GM23338 (cell line): Measurements from ENCODE around the gene HOXD4. TPM values are rescaled to one million over a fixed set of nuclear protein-coding genes. Genes with fewer than 3 reads are reported as not detected.
A peak's percentile ranks its signal among the peaks of the same experiment; 100 is the strongest.

Experiments used
- ATAC-seq: fragments of 200-7000 bp; cut with Tn5 transposase; 3 replicates; pipeline ENCODE4 v1.9.1; 2020
- DNase-seq: peaks from one replicate; pipeline ENCODE4 v3.0.0-alpha.2; 2015; ENCODE audit warnings: low spot score
- H2AFZ ChIP-seq: fragments of 200-600 bp; sonication (generic); 2 replicates; pipeline ENCODE4 v1.8.0; 2016; ENCODE audit warnings: antibody characterized with exemption, mild to moderate bottlenecking, moderate library complexity
- H3F3A ChIP-seq: fragments of 200-600 bp; sonication (generic); replicated peaks from 2 replicates; pipeline ENCODE4 v1.8.0; 2017; ENCODE audit warnings: antibody characterized with exemption, mixed run types, low read depth
- H3K27ac ChIP-seq: fragments of 200-600 bp; sonication (generic); 2 replicates; pipeline ENCODE4 v1.6.1; 2016; ENCODE audit warnings: low read depth
- H3K27me3 ChIP-seq: fragments of 200-600 bp; sonication (generic); 2 replicates; pipeline ENCODE4 v1.8.0; 2016; ENCODE audit warnings: mild to moderate bottlenecking, mixed run types, moderate library complexity; ENCODE audit not compliant: insufficient read depth
- H3K36me3 ChIP-seq: fragments of 200-600 bp; sonication (generic); 2 replicates; pipeline ENCODE4 v1.8.0; 2016; ENCODE audit warnings: mild to moderate bottlenecking; ENCODE audit not compliant: insufficient read depth
- H3K4me1 ChIP-seq: fragments of 200-600 bp; sonication (generic); 2 replicates; pipeline ENCODE4 v1.8.0; 2016; ENCODE audit warnings: mild to moderate bottlenecking, moderate library complexity; ENCODE audit not compliant: insufficient read depth
- H3K4me2 ChIP-seq: fragments of 200-600 bp; sonication (generic); 2 replicates; pipeline ENCODE4 v1.7.1; 2017; ENCODE audit warnings: mixed run types
- H3K4me3 ChIP-seq: fragments of 200-600 bp; sonication (generic); 2 replicates; pipeline ENCODE4 v1.6.1; 2016; ENCODE audit warnings: mixed run types
- H3K79me2 ChIP-seq: fragments of 200-600 bp; sonication (generic); replicated peaks from 2 replicates; pipeline ENCODE4 v1.8.0; 2017; ENCODE audit warnings: mild to moderate bottlenecking; ENCODE audit not compliant: insufficient read depth
- H3K9me2 ChIP-seq: fragments of 200-600 bp; sonication (generic); 2 replicates; pipeline ENCODE4 v1.8.0; 2017; ENCODE audit not compliant: insufficient read depth
- H4K20me1 ChIP-seq: fragments of 200-600 bp; sonication (generic); replicated peaks from 2 replicates; pipeline ENCODE4 v1.8.0; 2017; ENCODE audit warnings: mild to moderate bottlenecking; ENCODE audit not compliant: insufficient read depth
- H3K27ac Mint-ChIP-seq: 2 replicates; pipeline ENCODE4 v1.8.0; 2020; ENCODE audit warnings: inconsistent platforms, mild to moderate bottlenecking, moderate library complexity, mixed read lengths
- H3K27me3 Mint-ChIP-seq: 3 replicates; pipeline ENCODE4 v1.8.0; 2022; ENCODE audit warnings: low read depth, mild to moderate bottlenecking, moderate library complexity, mixed read lengths, inconsistent platforms; ENCODE audit not compliant: insufficient read depth, poor library complexity
- H3K36me3 Mint-ChIP-seq: 3 replicates; pipeline ENCODE4 v1.8.0; 2021; ENCODE audit warnings: low read depth, mild to moderate bottlenecking, inconsistent platforms, moderate library complexity, mixed read lengths
- H3K4me1 Mint-ChIP-seq: 3 replicates; pipeline ENCODE4 v1.8.0; 2020; ENCODE audit warnings: mild to moderate bottlenecking, inconsistent platforms, mixed read lengths
- H3K4me3 Mint-ChIP-seq: 3 replicates; pipeline ENCODE4 v1.8.0; 2021; ENCODE audit warnings: moderate library complexity, mild to moderate bottlenecking, inconsistent platforms, mixed read lengths
- H3K9me3 Mint-ChIP-seq: 3 replicates; pipeline ENCODE4 v1.8.0; 2020; ENCODE audit warnings: moderate library complexity, mild to moderate bottlenecking, inconsistent platforms, mixed read lengths
- CREB1 ChIP-seq: fragments of 250-450 bp; sonication (Bioruptor Pico); IDR thresholded peaks from 2 replicates; pipeline ENCODE4 v1.5.0; 2020; ENCODE audit warnings: low read depth, mild to moderate bottlenecking, moderate library complexity
- EZH2 ChIP-seq: fragments of 200-600 bp; sonication (generic); IDR thresholded peaks from one replicate; pipeline ENCODE4 v1.8.0; 2017; ENCODE audit warnings: antibody characterized with exemption, mild to moderate bottlenecking, low read depth; ENCODE audit not compliant: unreplicated experiment
- EZH2phosphoT487 ChIP-seq: fragments of 200-600 bp; sonication (generic); IDR thresholded peaks from one replicate; pipeline ENCODE4 v1.8.1; 2018; ENCODE audit warnings: antibody characterized with exemption; ENCODE audit not compliant: unreplicated experiment
- JUNB ChIP-seq: IDR thresholded peaks from one replicate; pipeline ENCODE4 v1.6.1; 2016; ENCODE audit warnings: antibody characterized with exemption; ENCODE audit not compliant: unreplicated experiment
- NANOG ChIP-seq: IDR thresholded peaks from 2 replicates; pipeline ENCODE4 v1.6.1; 2016; ENCODE audit warnings: antibody characterized with exemption, borderline replicate concordance
- POLR2AphosphoS5 ChIP-seq: IDR thresholded peaks from 2 replicates; pipeline ENCODE4 v1.6.1; 2016; ENCODE audit warnings: antibody characterized with exemption, low read depth
- STAT1 ChIP-seq: IDR thresholded peaks from one replicate; pipeline ENCODE4 v1.6.1; 2016; ENCODE audit warnings: antibody characterized with exemption; ENCODE audit not compliant: unreplicated experiment
- ZNF114 ChIP-seq: fragments of 250-450 bp; sonication (Bioruptor Pico); IDR thresholded peaks from 2 replicates; pipeline ENCODE4 v1.5.0; 2020; ENCODE audit warnings: mild to moderate bottlenecking, moderate library complexity
- polyA plus RNA-seq: library from polyadenylated mRNA; unstranded; fragments of >200 nt; fragmentation: Nextera tagmentation; extraction: Ambion mirVana; gene quantifications from 2 replicates; pipeline ENCODE4 v1.2.1, GENCODE V29; 2016
- total RNA-seq: library from RNA; depleted of rRNA; stranded (reverse); fragments of >200 nt; shearing (Covaris generic); gene quantifications from 2 replicates; pipeline ENCODE4 v1.2.3, GENCODE V29; 2014
- TF ChIP-seq, protein P1 (sequence below): IDR thresholded peaks from one replicate; pipeline ENCODE4 v1.6.1; 2018; ENCODE audit warnings: antibody characterized with exemption; ENCODE audit not compliant: unreplicated experiment
- TF ChIP-seq, protein P2 (sequence below), 2 experiments: fragments of 200-600 bp in 1 of 2; sonication (generic) in 1 of 2; conservative IDR thresholded peaks; 2 replicates each; pipeline versions ENCODE4 v1.5.1 to v1.6.1; 2016 to 2017; ENCODE audit warnings: antibody characterized with exemption in 2 of 2, low read depth in 2 of 2, mild to moderate bottlenecking in 2 of 2, moderate library complexity in 1 of 2

The HOXD4 gene
- total and polyA plus RNA-seq, 2 experiments from 2014 or later, result not detected

DNA sequence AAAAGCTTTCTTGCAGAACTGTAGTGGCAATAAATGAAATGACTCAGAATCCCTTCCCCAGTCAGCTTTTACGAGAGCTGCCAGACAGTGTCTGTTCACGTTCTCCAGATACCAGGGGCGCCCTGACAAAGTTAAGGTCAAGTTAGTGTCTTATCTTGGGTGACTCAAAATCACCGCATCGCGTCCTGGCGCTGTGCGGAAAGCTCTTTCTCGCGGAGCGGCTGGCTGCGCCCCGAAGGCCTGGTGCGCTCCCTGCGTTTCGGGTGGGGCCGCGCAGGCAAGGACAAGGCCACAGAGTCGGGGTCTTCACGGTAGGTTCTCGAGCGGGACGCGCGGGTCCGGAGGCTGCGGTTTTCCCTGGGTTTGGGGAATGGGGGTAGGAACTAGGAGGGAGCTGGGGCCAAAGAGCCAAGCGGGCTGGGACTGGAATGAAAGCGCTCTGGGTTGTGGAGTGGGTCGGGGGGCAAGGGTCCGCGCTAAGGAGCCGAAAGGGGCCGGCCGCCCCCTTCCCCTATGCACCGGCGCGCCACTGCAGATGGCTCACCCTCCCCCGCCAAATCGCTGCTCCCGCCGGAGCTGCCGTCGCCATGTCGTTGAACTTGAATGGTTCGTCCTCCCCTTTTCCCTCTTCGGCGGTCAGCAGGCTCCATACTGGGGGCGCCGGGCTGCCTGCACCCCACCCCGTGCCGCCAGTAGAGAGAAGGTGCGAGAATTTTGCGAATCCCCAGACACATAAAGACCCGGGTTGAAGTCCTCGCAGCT lies 46.9 kb upstream of the HOXD4 start:
- Histone ChIP-seq H3K27ac (no peak overlapping the region), H3K4me2 (peak overlapping the region; percentile 73), H3F3A (peaks cover 29% of the 10 kb centered on the region), H4K20me1 (peaks cover 36% of the 10 kb centered on the region), H2AFZ (no peak overlapping the region; the same call in 1 of the 2 replicates), H3K9me2 (no peaks in the 10 kb centered on the region), H3K27me3 (peaks cover 99% of the 10 kb centered on the region), H3K4me1 (peaks cover 49% of the 10 kb centered on the region), H3K79me2 (no peaks in the 10 kb centered on the region), H3K4me3 (peak overlapping the region; percentile 46), H3K36me3 (no peaks in the 10 kb centered on the region; the same call in 1 of the 2 replicates)
- TF ChIP-seq EZH2phosphoT487 (peak; percentile 92), JUNB (no peak), EZH2 (peak; percentile 92)
- H3K9me3 Mint-ChIP-seq, result peaks cover 5% of the 10 kb centered on the region; the same call in 2 of the 3 replicates
- H3K27ac Mint-ChIP-seq, result no peak overlapping the region
- peak; percentile 55 for DNase-seq
- H3K4me1 Mint-ChIP-seq, result peaks cover 34% of the 10 kb centered on the region
- H3K27me3 Mint-ChIP-seq, result peaks cover 93% of the 10 kb centered on the region
- ATAC-seq, result peak; percentile 1; the same call in 1 of the 3 replicates
- no peaks in the 10 kb centered on the region; the same call in 2 of the 3 replicates for H3K36me3 Mint-ChIP-seq
- H3K4me3 Mint-ChIP-seq, result peak overlapping the region; percentile 51

DNA sequence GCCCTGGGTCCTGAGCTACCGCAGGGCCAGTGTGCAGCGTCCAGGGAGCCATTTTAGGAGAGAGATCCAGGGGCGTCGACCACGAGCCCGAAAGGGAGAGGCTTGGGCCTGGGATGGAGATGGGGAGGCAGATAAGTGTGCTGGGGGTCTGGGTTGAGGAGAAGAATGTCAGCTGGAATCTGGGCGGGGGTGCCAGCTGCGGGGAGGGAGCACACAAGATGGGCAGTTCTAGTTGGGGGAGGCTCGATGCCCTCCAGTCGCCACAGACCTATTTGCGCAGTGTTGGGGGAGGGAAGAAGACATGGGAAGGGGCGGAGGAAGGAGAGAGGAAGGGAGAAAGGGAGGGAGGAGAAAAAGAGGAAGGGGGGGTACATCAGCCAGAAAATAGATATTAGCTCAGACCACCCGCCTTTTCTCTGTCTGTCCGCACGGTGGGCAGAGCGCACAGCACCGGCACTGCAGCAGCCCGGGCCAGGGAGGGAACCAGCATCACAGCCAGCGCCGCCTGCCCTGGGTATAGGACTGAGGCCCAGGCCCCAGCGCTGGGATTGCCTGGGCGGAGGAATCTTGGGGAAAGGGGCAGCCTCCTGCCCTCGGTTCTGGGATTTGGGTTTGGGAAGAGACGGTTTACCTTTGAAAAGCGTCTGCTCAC lies 46.1 kb upstream of the HOXD4 start:
- H3K36me3 Mint-ChIP-seq, result no peaks in the 10 kb centered on the region; the same call in 2 of the 3 replicates
- peaks cover 33% of the 10 kb centered on the region for H3K4me1 Mint-ChIP-seq
- Histone ChIP-seq H3K4me2 (peak overlapping the region; percentile 73), H3F3A (peaks cover 34% of the 10 kb centered on the region), H3K36me3 (no peaks in the 10 kb centered on the region; the same call in 1 of the 2 replicates), H2AFZ (no peak overlapping the region; the same call in 1 of the 2 replicates), H3K4me3 (peak overlapping the region; percentile 46), H3K4me1 (peaks cover 49% of the 10 kb centered on the region), H3K27ac (no peak overlapping the region), H3K79me2 (no peaks in the 10 kb centered on the region), H3K27me3 (peaks cover 99% of the 10 kb centered on the region), H3K9me2 (no peaks in the 10 kb centered on the region), H4K20me1 (peaks cover 43% of the 10 kb centered on the region)
- DNase-seq (peak; percentile 54), ATAC-seq (peak; percentile 23)
- peaks cover 5% of the 10 kb centered on the region; the same call in 2 of the 3 replicates for H3K9me3 Mint-ChIP-seq
- peak overlapping the region; percentile 51 for H3K4me3 Mint-ChIP-seq
- H3K27me3 Mint-ChIP-seq, result peaks cover 94% of the 10 kb centered on the region
- no peak overlapping the region for H3K27ac Mint-ChIP-seq
- no peak for TF ChIP-seq JUNB
- TF ChIP-seq, protein P1, sequence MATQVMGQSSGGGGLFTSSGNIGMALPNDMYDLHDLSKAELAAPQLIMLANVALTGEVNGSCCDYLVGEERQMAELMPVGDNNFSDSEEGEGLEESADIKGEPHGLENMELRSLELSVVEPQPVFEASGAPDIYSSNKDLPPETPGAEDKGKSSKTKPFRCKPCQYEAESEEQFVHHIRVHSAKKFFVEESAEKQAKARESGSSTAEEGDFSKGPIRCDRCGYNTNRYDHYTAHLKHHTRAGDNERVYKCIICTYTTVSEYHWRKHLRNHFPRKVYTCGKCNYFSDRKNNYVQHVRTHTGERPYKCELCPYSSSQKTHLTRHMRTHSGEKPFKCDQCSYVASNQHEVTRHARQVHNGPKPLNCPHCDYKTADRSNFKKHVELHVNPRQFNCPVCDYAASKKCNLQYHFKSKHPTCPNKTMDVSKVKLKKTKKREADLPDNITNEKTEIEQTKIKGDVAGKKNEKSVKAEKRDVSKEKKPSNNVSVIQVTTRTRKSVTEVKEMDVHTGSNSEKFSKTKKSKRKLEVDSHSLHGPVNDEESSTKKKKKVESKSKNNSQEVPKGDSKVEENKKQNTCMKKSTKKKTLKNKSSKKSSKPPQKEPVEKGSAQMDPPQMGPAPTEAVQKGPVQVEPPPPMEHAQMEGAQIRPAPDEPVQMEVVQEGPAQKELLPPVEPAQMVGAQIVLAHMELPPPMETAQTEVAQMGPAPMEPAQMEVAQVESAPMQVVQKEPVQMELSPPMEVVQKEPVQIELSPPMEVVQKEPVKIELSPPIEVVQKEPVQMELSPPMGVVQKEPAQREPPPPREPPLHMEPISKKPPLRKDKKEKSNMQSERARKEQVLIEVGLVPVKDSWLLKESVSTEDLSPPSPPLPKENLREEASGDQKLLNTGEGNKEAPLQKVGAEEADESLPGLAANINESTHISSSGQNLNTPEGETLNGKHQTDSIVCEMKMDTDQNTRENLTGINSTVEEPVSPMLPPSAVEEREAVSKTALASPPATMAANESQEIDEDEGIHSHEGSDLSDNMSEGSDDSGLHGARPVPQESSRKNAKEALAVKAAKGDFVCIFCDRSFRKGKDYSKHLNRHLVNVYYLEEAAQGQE, result no peak
- TF ChIP-seq, protein P2, sequence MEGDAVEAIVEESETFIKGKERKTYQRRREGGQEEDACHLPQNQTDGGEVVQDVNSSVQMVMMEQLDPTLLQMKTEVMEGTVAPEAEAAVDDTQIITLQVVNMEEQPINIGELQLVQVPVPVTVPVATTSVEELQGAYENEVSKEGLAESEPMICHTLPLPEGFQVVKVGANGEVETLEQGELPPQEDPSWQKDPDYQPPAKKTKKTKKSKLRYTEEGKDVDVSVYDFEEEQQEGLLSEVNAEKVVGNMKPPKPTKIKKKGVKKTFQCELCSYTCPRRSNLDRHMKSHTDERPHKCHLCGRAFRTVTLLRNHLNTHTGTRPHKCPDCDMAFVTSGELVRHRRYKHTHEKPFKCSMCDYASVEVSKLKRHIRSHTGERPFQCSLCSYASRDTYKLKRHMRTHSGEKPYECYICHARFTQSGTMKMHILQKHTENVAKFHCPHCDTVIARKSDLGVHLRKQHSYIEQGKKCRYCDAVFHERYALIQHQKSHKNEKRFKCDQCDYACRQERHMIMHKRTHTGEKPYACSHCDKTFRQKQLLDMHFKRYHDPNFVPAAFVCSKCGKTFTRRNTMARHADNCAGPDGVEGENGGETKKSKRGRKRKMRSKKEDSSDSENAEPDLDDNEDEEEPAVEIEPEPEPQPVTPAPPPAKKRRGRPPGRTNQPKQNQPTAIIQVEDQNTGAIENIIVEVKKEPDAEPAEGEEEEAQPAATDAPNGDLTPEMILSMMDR (conservative IDR thresholded peaks at IDR 0.05; ENCODE audit: low read depth in 2 of 2), result no peak
- no peak for TF ChIP-seq CREB1
- peak; percentile 60 for TF ChIP-seq EZH2phosphoT487
- no peak for TF ChIP-seq ZNF114 (CRISPR knock-in tag)
- no peak for TF ChIP-seq STAT1
- no peak for TF ChIP-seq POLR2AphosphoS5
- no peak for TF ChIP-seq NANOG
